ENCODE measurements around the gene FAM98B. TPM values are rescaled to one million over a fixed set of nuclear protein-coding genes. Genes with fewer than 3 reads are reported as not detected.

FAM98B gene
- total RNA-seq, 1 donor from 2014 or later: 5.5 TPM

GRCh38 chr15:38504680-38505467, 50.9 kb downstream of the FAM98B start:
- ATAC-seq (no peak), DNase-seq (ENCODE audit: low spot score) (no peak)

- no peak for DNase-seq (ENCODE audit: low spot score)
Observed at GRCh38 chr15:38506997-38507396, 53.1 kb downstream of the FAM98B start.

GRCh38 chr15:38507570-38507969, 53.6 kb downstream of the FAM98B start:
- DNase-seq (ENCODE audit: low spot score) (no peak), ATAC-seq (no peak)

More at GRCh38 chr15:38506997-38507396, 53.1 kb downstream of the FAM98B start:
- ATAC-seq: no peak

- ATAC-seq (no peak), DNase-seq (ENCODE audit: low spot score) (no peak)
Observed at GRCh38 chr15:38508647-38509046, 54.7 kb downstream of the FAM98B start.

- ATAC-seq (no peak), DNase-seq (ENCODE audit: low spot score) (no peak)
Observed at GRCh38 chr15:38509152-38509551, 55.2 kb downstream of the FAM98B start.

GRCh38 chr15:38512901-38513300, 59.0 kb downstream of the FAM98B start:
- DNase-seq (ENCODE audit: low spot score) (no peak), ATAC-seq (no peak)

GRCh38 chr15:38514601-38515000, 60.7 kb downstream of the FAM98B start:
- DNase-seq (ENCODE audit: low spot score) (no peak), ATAC-seq (no peak)

GRCh38 chr15:38516626-38517025, 62.7 kb downstream of the FAM98B start:
- no peak for ATAC-seq
- DNase-seq (ENCODE audit: low spot score): no peak

GRCh38 chr15:38517312-38517975, 63.5 kb downstream of the FAM98B start:
- no peak for DNase-seq (ENCODE audit: low spot score)
- ATAC-seq: no peak

GRCh38 chr15:38518084-38518483, 64.2 kb downstream of the FAM98B start:
- ATAC-seq: no peak
- no peak for DNase-seq (ENCODE audit: low spot score)

GRCh38 chr15:38520035-38520434, 66.1 kb downstream of the FAM98B start:
- no peak for DNase-seq (ENCODE audit: low spot score)
- ATAC-seq: no peak

GRCh38 chr15:38521316-38521715, 67.4 kb downstream of the FAM98B start:
- no peak for ATAC-seq

GRCh38 chr15:38522922-38523321, 69.0 kb downstream of the FAM98B start:
- ATAC-seq (no peak), DNase-seq (ENCODE audit: low spot score) (no peak)

More at GRCh38 chr15:38521316-38521715, 67.4 kb downstream of the FAM98B start:
- DNase-seq (ENCODE audit: low spot score): no peak

- ATAC-seq (no peak), DNase-seq (ENCODE audit: low spot score) (no peak)
Observed at GRCh38 chr15:38524156-38524555, 70.2 kb downstream of the FAM98B start.

GRCh38 chr15:38525489-38525888, 71.6 kb downstream of the FAM98B start:
- ATAC-seq (no peak), DNase-seq (ENCODE audit: low spot score) (no peak)

- DNase-seq (ENCODE audit: low spot score) (no peak), ATAC-seq (no peak)
Observed at GRCh38 chr15:38526158-38526557, 72.2 kb downstream of the FAM98B start.

GRCh38 chr15:38528294-38528693, 74.4 kb downstream of the FAM98B start:
- ATAC-seq (no peak), DNase-seq (ENCODE audit: low spot score) (no peak)

GRCh38 chr15:38530113-38530512, 76.2 kb downstream of the FAM98B start:
- DNase-seq (ENCODE audit: low spot score) (no peak), ATAC-seq (no peak)

GRCh38 chr15:38531509-38531908, 77.6 kb downstream of the FAM98B start:
- ATAC-seq (no peak), DNase-seq (ENCODE audit: low spot score) (no peak)

- DNase-seq (ENCODE audit: low spot score): no peak
- ATAC-seq: no peak
Observed at GRCh38 chr15:38532728-38533127, 78.8 kb downstream of the FAM98B start.

- ATAC-seq (no peak), DNase-seq (ENCODE audit: low spot score) (no peak)
Observed at GRCh38 chr15:38533416-38533915, 79.5 kb downstream of the FAM98B start.

- ATAC-seq (no peak), DNase-seq (ENCODE audit: low spot score) (no peak)
Observed at GRCh38 chr15:38533926-38534325, 80.0 kb downstream of the FAM98B start.

All from left lobe of liver (tissue), 2 donors.